NCI-H2227 treated with DMSO at 0.1 percent for 48 hours (cell line): ENCODE data around the gene DIS3L2.
"Not testable (repeated sequence)": the region's sequence is repeated elsewhere in the genome, so short reads cannot be mapped to it uniquely, and the experiment has no call there.

ENCODE experiments used
- DNase-seq: peaks from one replicate; lab custom pipeline; 2025; lab: John Stamatoyannopoulos, UW

DIS3L2 gene

DNA sequence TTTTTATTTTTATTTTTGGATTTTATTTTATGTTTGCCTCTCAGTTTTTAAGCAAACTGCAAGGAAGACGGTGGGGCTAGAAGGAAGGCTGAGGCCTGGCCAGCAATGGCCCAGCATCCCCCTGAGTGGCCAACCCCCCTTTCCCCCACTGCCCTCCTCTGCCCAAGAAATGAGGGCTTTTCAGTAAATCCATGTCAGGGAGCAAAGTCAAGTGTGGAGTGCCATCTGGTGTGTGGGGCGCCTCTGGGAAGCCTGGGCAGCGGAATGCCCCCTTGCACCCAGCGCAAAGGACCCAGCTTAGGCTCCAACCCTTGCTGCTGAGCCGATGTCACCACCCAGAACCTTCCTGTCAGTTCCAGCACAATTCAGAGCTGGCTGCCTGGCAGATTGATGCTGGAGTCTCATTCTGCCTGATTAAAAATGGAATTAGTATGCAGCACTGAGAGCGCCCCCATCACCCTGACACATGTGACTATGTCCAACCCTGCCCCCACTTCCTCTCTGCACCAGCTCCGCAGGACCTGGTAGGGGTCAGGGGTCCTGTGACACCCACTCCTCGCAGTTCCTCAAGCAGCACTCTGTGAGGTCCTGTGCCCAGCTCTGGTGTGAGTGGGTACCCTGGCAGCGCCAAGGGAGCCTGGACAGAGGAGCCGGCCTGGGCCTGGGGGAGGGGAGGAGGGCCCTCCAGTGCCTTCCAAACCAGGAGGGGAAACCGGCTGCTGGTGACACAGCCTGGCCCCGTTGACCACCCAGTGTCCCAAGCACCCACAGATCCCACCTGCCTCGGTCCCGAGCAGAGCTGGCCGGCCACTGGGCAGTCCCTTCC is 407.8 kb downstream of the DIS3L2 start:
- DNase-seq = no peak

DNA sequence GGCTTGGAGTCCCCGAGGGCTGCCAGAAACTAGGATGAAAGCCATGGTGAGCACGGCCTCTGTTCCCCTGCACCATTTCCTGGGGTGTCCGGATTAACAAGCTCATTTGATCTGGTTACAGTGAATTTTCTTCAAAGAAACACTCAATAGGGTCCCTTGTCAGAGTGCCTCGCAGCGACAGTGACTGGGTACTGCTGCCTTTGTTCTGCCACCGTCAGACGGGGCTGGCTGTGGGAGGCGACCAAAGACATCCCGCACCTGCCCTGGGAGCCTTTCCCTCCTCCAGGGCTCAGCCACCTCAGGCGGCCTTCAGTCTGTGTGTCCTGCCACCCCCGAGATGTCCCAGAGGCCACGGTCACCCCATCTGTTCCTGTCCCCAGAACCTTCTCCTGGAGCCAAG is 408.5 kb downstream of the DIS3L2 start:
- not testable (repeated sequence) for DNase-seq

DNA sequence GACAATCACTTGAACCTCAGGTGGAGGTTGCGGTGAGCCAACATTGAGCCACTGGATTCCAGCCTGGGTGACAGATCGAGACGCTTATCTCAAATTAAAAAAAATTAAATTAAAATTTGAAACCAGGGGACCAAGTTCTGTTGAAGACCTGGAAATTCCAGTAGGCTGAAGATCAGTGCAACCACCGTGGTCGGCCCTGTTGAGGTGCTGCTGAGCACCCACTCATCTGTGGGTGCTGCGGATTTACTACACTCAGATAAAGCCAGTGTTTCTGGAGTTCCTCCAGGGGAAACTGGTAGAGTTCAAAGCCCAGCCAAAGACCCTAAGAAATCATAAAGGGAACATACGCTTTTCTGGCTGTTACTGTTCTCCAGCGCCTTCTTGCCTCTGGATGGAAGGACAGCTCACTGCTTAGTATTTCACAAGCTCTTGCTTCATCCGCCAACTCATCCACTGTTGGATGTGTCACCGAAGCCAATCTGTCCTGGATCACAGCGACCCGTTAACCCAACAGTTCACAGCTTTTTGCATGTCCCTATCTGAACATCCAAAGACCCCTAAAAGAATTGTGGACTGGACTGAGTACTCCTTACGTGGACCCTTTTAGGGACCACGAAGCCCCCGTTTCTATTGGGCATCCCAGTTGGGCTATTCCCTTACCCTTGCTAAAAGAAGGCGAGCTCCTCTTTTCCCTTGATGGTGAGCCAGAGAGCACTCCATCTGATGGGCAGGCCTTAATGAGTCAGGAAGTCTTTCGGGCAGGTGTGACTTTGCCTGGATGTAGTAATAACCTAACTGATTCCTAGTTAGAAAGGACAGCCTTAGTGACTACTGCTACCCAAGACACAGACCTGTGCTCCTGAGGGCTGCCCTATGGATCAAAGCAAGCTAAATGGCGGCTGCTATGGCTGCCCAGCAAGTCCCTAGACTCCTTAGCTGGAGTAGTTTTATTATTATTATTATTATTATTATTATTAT is 411.0 kb downstream of the DIS3L2 start:
- no peak for DNase-seq

GRCh38 chr2:232374356-232374755 is 412.8 kb downstream of the DIS3L2 start:
- no peak for DNase-seq

DNA sequence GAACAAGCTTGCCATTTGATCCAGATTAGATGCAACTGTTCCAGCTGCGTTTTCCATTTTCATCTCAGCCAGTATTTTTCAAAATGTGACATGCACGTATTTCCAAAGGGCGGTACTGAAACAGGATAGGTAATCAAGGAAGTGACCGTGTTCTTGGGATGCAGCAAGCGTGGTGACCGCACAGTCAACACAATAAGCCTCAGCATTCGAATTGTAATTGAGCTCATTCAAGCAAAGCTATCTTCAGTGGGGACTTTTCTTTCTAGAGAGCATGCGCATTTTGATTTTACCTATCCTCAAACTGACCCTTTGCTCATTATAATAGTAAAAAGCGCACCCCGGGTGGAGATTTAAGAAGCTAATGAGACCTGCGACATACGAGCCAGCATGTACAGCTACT is 413.7 kb downstream of the DIS3L2 start:
- no peak for DNase-seq

GRCh38 chr2:232376260-232376659 is 414.7 kb downstream of the DIS3L2 start:
- DNase-seq = no peak

DNA sequence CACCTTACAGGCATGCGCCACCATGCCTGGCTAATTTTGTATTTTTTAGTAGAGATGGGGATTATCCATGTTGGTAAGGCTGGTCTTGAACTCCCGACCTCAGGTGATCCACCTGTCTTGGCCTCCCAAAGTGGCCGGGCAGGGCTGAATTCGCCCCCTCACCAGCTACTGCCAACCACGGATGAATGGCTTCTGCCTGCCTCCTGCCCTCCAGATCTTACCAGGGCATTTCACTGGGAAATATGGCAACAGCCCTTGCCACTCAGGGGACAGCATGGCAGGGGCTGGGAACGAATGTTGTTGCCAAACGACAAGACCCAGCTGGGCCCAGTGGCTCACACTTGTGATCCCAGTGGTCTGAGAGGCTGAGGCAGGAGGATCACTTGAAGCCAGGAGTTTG is 415.2 kb downstream of the DIS3L2 start:
- DNase-seq = no peak

GRCh38 chr2:232377319-232377718 is 415.8 kb downstream of the DIS3L2 start:
- DNase-seq = no peak

DNA sequence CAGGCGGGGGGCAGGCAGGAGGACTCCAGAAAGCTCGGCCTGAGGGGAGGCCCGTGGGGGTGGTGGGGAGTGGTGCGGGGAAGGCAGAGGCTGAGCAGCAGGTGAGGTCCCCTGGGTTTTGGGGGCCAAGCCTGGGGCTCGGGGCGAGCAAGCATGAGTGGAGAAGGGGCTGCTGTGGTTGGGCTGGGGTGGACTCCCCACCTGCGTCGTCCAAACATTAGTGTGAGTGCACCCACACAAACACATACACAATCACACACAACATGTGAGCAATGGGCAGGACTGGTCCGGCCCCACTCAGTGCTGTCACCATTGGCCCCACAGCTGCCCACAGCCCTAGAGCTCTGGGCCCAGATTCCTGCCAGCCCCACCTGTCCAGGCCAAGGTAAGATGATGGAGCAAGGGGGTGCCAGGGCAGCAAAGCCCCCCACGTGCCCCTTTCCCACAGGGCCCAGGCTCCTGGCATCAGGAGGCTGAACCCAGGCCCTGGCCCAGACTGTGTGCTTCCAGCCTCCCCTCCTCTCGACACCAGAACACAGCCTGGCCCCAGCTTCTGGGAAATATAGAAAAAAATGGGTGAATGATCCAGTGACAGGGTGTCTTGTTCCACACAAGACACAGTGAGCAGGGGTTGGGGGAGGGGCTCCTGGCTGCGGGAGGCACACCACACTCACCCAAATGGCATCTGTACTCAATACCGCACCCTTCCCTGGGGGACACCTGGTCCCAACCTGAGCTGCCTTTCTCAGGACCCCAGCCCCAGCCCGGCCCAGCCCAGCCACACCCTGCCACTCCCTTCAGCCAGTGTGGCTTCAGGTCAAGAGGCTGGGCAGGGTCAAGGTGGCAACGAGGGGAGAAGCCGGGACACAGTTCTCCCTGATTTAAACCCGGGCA is 416.6 kb downstream of the DIS3L2 start:
- DNase-seq = no peak

GRCh38 chr2:232378735-232379151 is 417.2 kb downstream of the DIS3L2 start, which contains the start of gene ALPP:
Gene ALPP (plus strand): TSS chr2:232378751. CDS start chr2:232378803, 52 bp downstream.
- not testable (repeated sequence) for DNase-seq

- not testable (repeated sequence) for DNase-seq
These were observed 418.4 kb downstream of the DIS3L2 start for GRCh38 chr2:232379610-232380590.

- not testable (repeated sequence) for DNase-seq
These were observed 419.9 kb downstream of the DIS3L2 start for GRCh38 chr2:232381204-232382031.

- no peak for DNase-seq
These were observed 421.1 kb downstream of the DIS3L2 start for GRCh38 chr2:232382331-232383225.

GRCh38 chr2:232384466-232384865 is 423.0 kb downstream of the DIS3L2 start:
- no peak for DNase-seq

DNA sequence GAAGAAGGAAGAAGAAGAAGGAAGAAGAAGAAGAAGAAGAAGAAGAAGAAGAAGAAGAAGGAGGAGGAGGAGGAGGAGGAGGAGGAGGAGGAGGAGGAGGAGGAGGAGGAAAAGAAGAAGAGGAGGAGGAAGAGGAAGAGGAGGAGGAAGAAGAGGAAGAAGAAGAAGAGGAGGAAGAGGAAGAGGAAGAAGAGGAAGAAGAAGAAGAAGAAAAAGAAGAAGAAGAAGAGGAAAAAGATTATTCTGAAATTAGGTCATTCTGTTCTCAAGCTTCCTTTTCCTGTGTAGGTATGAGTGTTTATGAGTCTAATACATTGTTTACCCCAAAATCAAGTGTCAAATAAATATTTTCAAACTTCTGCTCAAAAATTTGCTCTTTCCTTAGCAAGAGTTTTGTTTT is 423.5 kb downstream of the DIS3L2 start:
- DNase-seq = not testable (repeated sequence)

DNA sequence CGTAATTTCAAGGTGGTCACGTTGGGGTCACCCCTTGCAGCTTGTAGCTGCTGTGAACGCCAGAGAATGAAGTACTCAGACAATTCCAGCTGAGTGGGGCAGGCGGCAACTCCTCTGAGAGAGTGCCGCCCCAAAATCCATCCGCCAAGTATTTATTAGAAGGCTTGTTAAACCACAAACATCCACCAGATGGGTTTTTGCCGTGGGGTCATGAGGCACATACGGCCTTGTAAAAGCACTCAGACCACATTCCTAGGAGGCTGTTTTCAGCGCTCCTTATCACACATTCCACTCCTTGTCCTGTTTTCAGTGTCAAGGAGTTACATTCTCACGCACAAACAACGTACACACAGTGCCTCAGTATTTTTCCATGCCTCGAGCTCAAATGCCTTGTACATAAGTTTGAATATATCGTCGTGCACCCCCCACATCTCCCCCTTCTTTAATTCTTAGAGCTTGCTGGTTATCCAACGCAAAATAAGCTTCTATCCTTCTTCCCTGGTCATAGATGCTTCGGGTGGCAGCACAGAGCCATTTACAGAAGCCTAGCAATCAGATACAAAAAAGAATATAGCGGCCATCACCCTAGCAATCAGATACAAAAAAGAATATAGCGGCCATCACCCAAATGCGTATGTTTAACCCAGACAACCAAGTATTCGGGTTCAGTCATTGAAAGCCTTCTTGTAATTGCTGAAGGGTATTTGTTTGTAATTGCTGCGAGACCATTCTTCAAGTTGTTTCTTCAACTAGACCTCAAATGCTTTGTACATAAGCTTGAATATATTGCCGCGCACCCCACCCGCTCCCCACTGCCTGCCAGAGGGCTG is 424.4 kb downstream of the DIS3L2 start:
- no peak for DNase-seq

- no peak for DNase-seq
These were observed 424.9 kb downstream of the DIS3L2 start for GRCh38 chr2:232386490-232386739.
